ENCODE data around the gene MYO7B. TPM values are rescaled to one million over a fixed set of nuclear protein-coding genes. Genes with fewer than 3 reads are reported as not detected.

MYO7B gene
- polyA plus RNA-seq, 1 of the 3 experiments (the other 2 are of a cell fraction) = 0.08 TPM

- H3F3A ChIP-seq (replicated peaks; ENCODE audit: insufficient read depth) = no peaks in the 10 kb centered on the region
- ChIA-PET CTCF (interaction anchor here (0.6 to 3.6 kb wide), 7 partner anchors 9 to 218 kb away, joined by 3 to 21 read pairs (median 4); partner anchors contain the start of gene LIMS2), POLR2A (interaction anchor here (1.6 kb wide), 1 partner anchor 62 kb away, joined by 3 read pairs; no protein-coding TSS in a partner anchor)
- H4K20me1 ChIP-seq (ENCODE audit: insufficient read depth) = no peaks in the 10 kb centered on the region
- H3K27me3 ChIP-seq (ENCODE audit: insufficient read depth) = no peaks in the 10 kb centered on the region
- WGBS (ENCODE audit: low lambda C conversion rate) = 83% methylated on average over 4 of the region's 25 CpGs
- H3K4me2 ChIP-seq = no peak overlapping the region
- H3K27ac ChIP-seq (ENCODE audit: low read depth in 2 of 2, low read length in 1 of 2) = no peak overlapping the region
- no peaks in the 10 kb centered on the region for H3K36me3 ChIP-seq (replicated peaks in 1 of 2; ENCODE audit: control insufficient read depth in 1 of 2, insufficient read depth in 2 of 2, low read length in 1 of 2)
- H3K4me1 ChIP-seq (ENCODE audit: control insufficient read depth in 1 of 2, insufficient read depth in 2 of 2, low read depth in 1 of 2, low read length in 1 of 2) = peaks cover 10 to 30% of the 10 kb centered on the region in 2 experiments; a peak in 3 of 4 replicates
- H3K79me2 ChIP-seq (ENCODE audit: insufficient read depth) = no peaks in the 10 kb centered on the region
- H3K4me3 ChIP-seq (ENCODE audit: low read depth in 2 of 2, low read length in 1 of 2) = no peak overlapping the region
- H2AFZ ChIP-seq (ENCODE audit: low read depth) = no peak overlapping the region
- TF ChIP-seq RAD21 (IDR thresholded peaks at IDR 0.05; ENCODE audit: low read length) = peak; percentile 22; the same call in 1 of the 2 replicates
- TF ChIP-seq CTCF (IDR thresholded peaks at IDR 0.05) = peak; percentile 38
- no peak for TF ChIP-seq TEAD4 (IDR thresholded peaks at IDR 0.05; ENCODE audit: borderline replicate concordance, insufficient read depth)
- H3K9ac ChIP-seq = no peak overlapping the region
- peak; percentile 72 for DNase-seq
- H3K9me2 ChIP-seq = no peaks in the 10 kb centered on the region
- H3K9me3 ChIP-seq = no peaks in the 10 kb centered on the region
Observed at GRCh38 chr2:127640082-127641072, 104.9 kb downstream of the MYO7B start.

GRCh38 chr2:127641133-127641532, 105.7 kb downstream of the MYO7B start:
- no peak overlapping the region; a peak in 1 of 4 replicates for H3K27ac ChIP-seq (ENCODE audit: low read depth in 2 of 2, low read length in 1 of 2)
- no peak for DNase-seq
- H3K79me2 ChIP-seq (ENCODE audit: insufficient read depth) = no peaks in the 10 kb centered on the region
- H3F3A ChIP-seq (replicated peaks; ENCODE audit: insufficient read depth) = no peaks in the 10 kb centered on the region
- no peaks in the 10 kb centered on the region for H3K9me2 ChIP-seq
- peaks cover 10 to 29% of the 10 kb centered on the region in 2 experiments; a peak in 3 of 4 replicates for H3K4me1 ChIP-seq (ENCODE audit: control insufficient read depth in 1 of 2, insufficient read depth in 2 of 2, low read depth in 1 of 2, low read length in 1 of 2)
- no peaks in the 10 kb centered on the region for H3K9me3 ChIP-seq
- H3K27me3 ChIP-seq (ENCODE audit: insufficient read depth) = no peaks in the 10 kb centered on the region
- H2AFZ ChIP-seq (ENCODE audit: low read depth) = no peak overlapping the region
- H4K20me1 ChIP-seq (ENCODE audit: insufficient read depth) = no peaks in the 10 kb centered on the region
- 100% methylated on average over 2 of the region's 6 CpGs for WGBS (ENCODE audit: low lambda C conversion rate)
- no peak for TF ChIP-seq ZBTB33 (IDR thresholded peaks at IDR 0.05; ENCODE audit: borderline replicate concordance, low read depth)
- ChIA-PET CTCF (interaction anchor here (1.1 to 3.6 kb wide), 4 partner anchors 9 to 218 kb away, joined by 4 to 21 read pairs (median 8); partner anchors contain the start of gene LIMS2), POLR2A (no interaction called here)
- no peak overlapping the region for H3K4me3 ChIP-seq (ENCODE audit: low read depth in 2 of 2, low read length in 1 of 2)
- no peaks in the 10 kb centered on the region for H3K36me3 ChIP-seq (replicated peaks in 1 of 2; ENCODE audit: control insufficient read depth in 1 of 2, insufficient read depth in 2 of 2, low read length in 1 of 2)
- H3K4me2 ChIP-seq = no peak overlapping the region
- no peak overlapping the region for H3K9ac ChIP-seq
